ENCODE data around the gene KCNJ15. TPM values are rescaled to one million over a fixed set of nuclear protein-coding genes. Genes with fewer than 3 reads are reported as not detected.

The KCNJ15 gene
- total and polyA plus RNA-seq, 2 of the 8 experiments (the other 6 are each of a cell fraction or from before 2014, with no cell fraction given), result under 0.01 TPM; not detected in 1

- DNase-seq (ENCODE audit: low read depth in 1 of 2, low spot score in 2 of 2) (no peak), FAIRE-seq (no peak)
- no peak overlapping the region for H3K27ac ChIP-seq (ENCODE audit: low read depth, low read length)
- H2BK5ac ChIP-seq (ENCODE audit: low read depth, low read length), result no peak overlapping the region
- no peak overlapping the region for H3K4me2 ChIP-seq (ENCODE audit: insufficient read depth in 1 of 2, low read depth in 2 of 2, low read length in 2 of 2)
- no peak overlapping the region for H3K23ac ChIP-seq (ENCODE audit: insufficient read length)
- no peak overlapping the region for H2BK120ac ChIP-seq (replicated peaks; ENCODE audit: low read depth, low read length)
- H2AK5ac ChIP-seq (ENCODE audit: low read depth, low read length), result no peak overlapping the region
- no peaks in the 10 kb centered on the region for H3K27me3 ChIP-seq (replicated peaks in 1 of 4; ENCODE audit: control insufficient read depth in 3 of 4, extremely low read depth in 1 of 4, insufficient read depth in 3 of 4, low read length in 3 of 4)
- no peak overlapping the region for H3K4ac ChIP-seq (replicated peaks; ENCODE audit: insufficient read length, low read depth, low read length)
- ChIA-PET POLR2A (ENCODE audit: partially characterized antibody) (no interaction called here), CTCF (ENCODE audit: partially characterized antibody) (no interaction called here)
- no peak overlapping the region for H4K91ac ChIP-seq (replicated peaks; ENCODE audit: insufficient read length, low read length)
- no peak for TF ChIP-seq GTF2F1 (IDR thresholded peaks at IDR 0.05; ENCODE audit: borderline replicate concordance, low read depth, low read length)
- TF ChIP-seq POU5F1 (IDR thresholded peaks at IDR 0.05; ENCODE audit: low read depth, low read length), result no peak
- no peak for TF ChIP-seq JUN (IDR thresholded peaks at IDR 0.05; ENCODE audit: low read depth, low read length)
- no peak for TF ChIP-seq YY1 (IDR thresholded peaks at IDR 0.05; ENCODE audit: low read depth, low read length)
- no peak for TF ChIP-seq CHD1 (IDR thresholded peaks at IDR 0.05; ENCODE audit: low read depth, low read length)
- no peak for TF ChIP-seq KDM4A (IDR thresholded peaks at IDR 0.05; ENCODE audit: low read depth, low read length, severe bottlenecking)
- TF ChIP-seq RBBP5 (IDR thresholded peaks at IDR 0.05; ENCODE audit: borderline replicate concordance, low read depth, low read length), result no peak
- no peak for TF ChIP-seq SIN3A (conservative IDR thresholded peaks at IDR 0.05 in 1 of 2, IDR thresholded peaks at IDR 0.05 in 1 of 2; ENCODE audit: low read depth in 1 of 2, low read length in 2 of 2)
- no peak for TF ChIP-seq CTBP2 (IDR thresholded peaks at IDR 0.05; ENCODE audit: borderline replicate concordance, insufficient read depth, insufficient read length, low read length)
- TF ChIP-seq EZH2 (IDR thresholded peaks at IDR 0.05; ENCODE audit: low read depth, low read length, severe bottlenecking), result no peak
- H3K4me1 ChIP-seq (replicated peaks in 1 of 4; ENCODE audit: control insufficient read depth in 3 of 4, insufficient read depth in 4 of 4, low read length in 3 of 4), result no peaks in the 10 kb centered on the region
- H2BK20ac ChIP-seq (ENCODE audit: low read length), result no peak overlapping the region
- H3K56ac ChIP-seq (replicated peaks; ENCODE audit: insufficient read length, low read depth, low read length), result no peak overlapping the region
- H4K8ac ChIP-seq (ENCODE audit: extremely low read depth, insufficient read depth, low read length), result no peak overlapping the region
- no peak overlapping the region for H3K4me3 ChIP-seq (ENCODE audit: extremely low read depth in 1 of 4, insufficient read depth in 2 of 4, low read depth in 3 of 4, low read length in 4 of 4)
- H3K14ac ChIP-seq (ENCODE audit: insufficient read length), result no peak overlapping the region
- H4K20me1 ChIP-seq (replicated peaks in 1 of 2; ENCODE audit: control insufficient read depth in 1 of 2, insufficient read depth in 2 of 2, low read length in 2 of 2), result no peaks in the 10 kb centered on the region
- no peak overlapping the region for H2AFZ ChIP-seq (ENCODE audit: low read length)
- H2BK12ac ChIP-seq (ENCODE audit: low read depth, low read length), result no peak overlapping the region
- no peak overlapping the region for H2BK15ac ChIP-seq (ENCODE audit: low read length)
- H4K5ac ChIP-seq (ENCODE audit: insufficient read length, low read depth, low read length), result no peak overlapping the region
- H3K23me2 ChIP-seq (ENCODE audit: low read depth, low read length), result peaks cover 7% of the 10 kb centered on the region; the same call in 1 of the 2 replicates
- no peaks in the 10 kb centered on the region for H3K36me3 ChIP-seq (ENCODE audit: control insufficient read depth in 2 of 4, insufficient read depth in 4 of 4, low read length in 3 of 4)
- H3K18ac ChIP-seq (ENCODE audit: extremely low read depth, low read length), result no peak overlapping the region
- H3K9me3 ChIP-seq (ENCODE audit: insufficient read depth in 2 of 2, low read depth in 1 of 2, low read length in 1 of 2), result no peaks in the 10 kb centered on the region
- H3K9ac ChIP-seq (replicated peaks in 1 of 4; ENCODE audit: extremely low read depth in 1 of 4, low read depth in 3 of 4, low read length in 3 of 4), result no peak overlapping the region
- no peaks in the 10 kb centered on the region for H3K79me1 ChIP-seq (ENCODE audit: low read depth, low read length)
- H3K79me2 ChIP-seq (ENCODE audit: control insufficient read depth in 1 of 2, insufficient read depth in 2 of 2, low read length in 2 of 2), result no peaks in the 10 kb centered on the region
Observed at GRCh38 chr21:38246511-38246910, 10.3 kb upstream of the KCNJ15 start.

All from H1 (cell line).